HCT116 (cell line): ENCODE measurements around the gene ABTB2. TPM values are rescaled to one million over a fixed set of nuclear protein-coding genes. Genes with fewer than 3 reads are reported as not detected.
A peak's percentile ranks its signal among the peaks of the same experiment; 100 is the strongest.

Experiments used
- ATAC-seq: fragments of 200-7000 bp; cut with Tn5 transposase; 2 replicates; pipeline ENCODE4 v1.9.1; 2020; ENCODE audit warnings: mild to moderate bottlenecking, moderate library complexity
- BruUV-seq: library from RNA; stranded (reverse); fragments of 400-500 nt; replicated peaks from 2 replicates; lab custom pipeline; 2021; lab: Mats Ljungman, UMichigan
- CTCF ChIA-PET: fragments of 300-600 bp; sonication (Branson Sonifier 250); formaldehyde crosslinking; loops from one replicate; lab custom pipeline; 2021; ENCODE audit warnings: antibody characterized with exemption; lab: Charles Lee
- POLR2A ChIA-PET: fragments of 300-600, 350-600 bp; sonication (Branson Sonifier 250); formaldehyde crosslinking; loops from one replicate; lab custom pipeline; 2021; ENCODE audit warnings: antibody characterized with exemption; lab: Charles Lee
- RAD21 ChIA-PET, 2 experiments: fragments of 300-600 bp; sonication (Branson Sonifier 250); formaldehyde crosslinking; loops; one replicate each; lab custom pipeline; 2023; ENCODE audit warnings: low total read pairs in 2 of 2; ENCODE audit not compliant: uncharacterized antibody in 2 of 2, unreplicated experiment in 2 of 2, low non-redundant PET in 1 of 2; lab: Charles Lee
- DNase-seq: peaks from one replicate; pipeline ENCODE4 v3.0.0-alpha.2; 2010; ENCODE audit warnings: low read depth, low spot score
- H2AFZ ChIP-seq: fragments of 200-600 bp; shearing (Covaris generic), sonication (generic); 2 replicates; pipeline ENCODE4 v1.6.1; 2017; ENCODE audit warnings: low read depth, mixed run types, mixed read lengths, antibody characterized with exemption, low read length; ENCODE audit not compliant: poor library complexity, severe bottlenecking
- H3K27ac ChIP-seq: 2 replicates; pipeline ENCODE4 v1.5.1; 2012; ENCODE audit warnings: low read depth, low read length
- H3K27me3 ChIP-seq: fragments of 200-600 bp; sonication (generic); 2 replicates; pipeline ENCODE4 v1.6.1; 2016; ENCODE audit warnings: mixed run types, low read length, mixed read lengths; ENCODE audit not compliant: insufficient read depth
- H3K36me3 ChIP-seq, 2 experiments: fragments of 200-500 bp in 1 of 2; fragments of 200-600 bp in 1 of 2; sonication (Bioruptor generic) in 1 of 2; sonication (generic) in 1 of 2; 2 replicates each; pipeline versions ENCODE4 v1.5.1 to v1.6.1; 2014 to 2016; ENCODE audit warnings: low read length in 2 of 2, inconsistent platforms in 1 of 2, mixed read lengths in 1 of 2, mixed run types in 1 of 2; ENCODE audit not compliant: insufficient read depth in 2 of 2, control insufficient read depth in 1 of 2
- H3K4me1 ChIP-seq, 2 experiments: fragments of 200-600 bp in 1 of 2; sonication (generic) in 1 of 2; 2 replicates each; pipeline versions ENCODE4 v1.5.1 to v1.6.1; 2012 to 2017; ENCODE audit warnings: low read length in 2 of 2, inconsistent platforms in 1 of 2, mild to moderate bottlenecking in 1 of 2, mixed read lengths in 1 of 2, mixed run types in 1 of 2, moderate library complexity in 1 of 2; ENCODE audit not compliant: insufficient read depth in 2 of 2, control insufficient read depth in 1 of 2
- H3K4me2 ChIP-seq: fragments of 200-600 bp; sonication (generic); 2 replicates; pipeline ENCODE4 v1.6.1; 2017; ENCODE audit warnings: mixed run types, low read length, mixed read lengths
- H3K4me3 ChIP-seq, 2 experiments: fragments of 200-600 bp in 1 of 2; sonication (generic) in 1 of 2; replicated peaks in 1 of 2; 2 replicates each; pipeline ENCODE4 v1.5.1; 2011 to 2016; ENCODE audit warnings: low read length in 2 of 2, control low read depth in 1 of 2, low read depth in 1 of 2, mild to moderate bottlenecking in 1 of 2, mixed read lengths in 1 of 2, mixed run types in 1 of 2
- H3K79me2 ChIP-seq: fragments of 200-600 bp; sonication (generic); 2 replicates; pipeline ENCODE4 v1.6.1; 2017; ENCODE audit warnings: mild to moderate bottlenecking, mixed run types, low read length, moderate library complexity, mixed read lengths; ENCODE audit not compliant: insufficient read depth
- H3K9ac ChIP-seq: fragments of 200-600 bp; sonication (generic); 2 replicates; pipeline ENCODE4 v1.6.1; 2016; ENCODE audit warnings: low read length, mixed read lengths
- H3K9me2 ChIP-seq: fragments of 200-600 bp; sonication (generic), shearing (Covaris generic); 2 replicates; pipeline ENCODE4 v1.6.1; 2017; ENCODE audit warnings: mixed run types, mild to moderate bottlenecking, moderate library complexity; ENCODE audit not compliant: insufficient read depth
- H3K9me3 ChIP-seq, 2 experiments: fragments of 200-500 bp in 1 of 2; fragments of 200-600 bp in 1 of 2; sonication (Bioruptor generic) in 1 of 2; sonication (generic) in 1 of 2; 2 replicates each; pipeline ENCODE4 v1.6.1; 2014 to 2017; ENCODE audit warnings: low read length in 2 of 2, mixed read lengths in 2 of 2, inconsistent platforms in 1 of 2, low read depth in 1 of 2, mild to moderate bottlenecking in 1 of 2, mixed run types in 1 of 2, moderate library complexity in 1 of 2; ENCODE audit not compliant: control insufficient read depth in 1 of 2, insufficient read depth in 1 of 2
- H4K20me1 ChIP-seq: fragments of 200-600 bp; sonication (generic), shearing (Covaris generic); 2 replicates; pipeline ENCODE4 v1.6.1; 2017; ENCODE audit warnings: mixed run types, mild to moderate bottlenecking, moderate library complexity; ENCODE audit not compliant: insufficient read depth
- CEBPB ChIP-seq: IDR thresholded peaks from 2 replicates; pipeline ENCODE4 v1.6.1; 2012; ENCODE audit warnings: low read depth
- EGR1 ChIP-seq: IDR thresholded peaks from 2 replicates; pipeline ENCODE4 v1.6.1; 2012; ENCODE audit warnings: low read depth
- ELF1 ChIP-seq: IDR thresholded peaks from 2 replicates; pipeline ENCODE4 v1.6.1; 2012; ENCODE audit warnings: low read depth, borderline replicate concordance
- EZH2 ChIP-seq: fragments of 200-600 bp; sonication (generic); IDR thresholded peaks from 2 replicates; pipeline ENCODE4 v1.6.1; 2017; ENCODE audit warnings: antibody characterized with exemption, mixed run types
- FOSL1 ChIP-seq: IDR thresholded peaks from 2 replicates; pipeline ENCODE4 v1.6.1; 2012; ENCODE audit warnings: low read depth
- RAD21 ChIP-seq: IDR thresholded peaks from 2 replicates; pipeline ENCODE4 v1.6.1; 2012; ENCODE audit warnings: low read depth, mild to moderate bottlenecking
- SIN3A ChIP-seq: IDR thresholded peaks from 2 replicates; pipeline ENCODE4 v1.6.1; 2012; ENCODE audit warnings: low read depth
- SP1 ChIP-seq: IDR thresholded peaks from 2 replicates; pipeline ENCODE4 v1.6.1; 2012; ENCODE audit warnings: low read depth
- ZFX ChIP-seq: fragments of 450-650 bp; IDR thresholded peaks from 2 replicates; pipeline ENCODE4 v1.6.1; 2017
- intact Hi-C: fragments of 100-400 bp; cut with micrococcal nuclease; formaldehyde crosslinking; loops from 2 replicates; pipeline ENCODE4 v1.10.0; 2022
- total RNA-seq: library from RNA; stranded (reverse); gene quantifications from one replicate; pipeline ENCODE4 v1.2.1, GENCODE V29; 2021; ENCODE audit not compliant: unreplicated experiment
- TF ChIP-seq, protein P1 (sequence below): IDR thresholded peaks from 2 replicates; pipeline ENCODE4 v1.6.1; 2012; ENCODE audit warnings: low read depth
- TF ChIP-seq, protein P2 (sequence below): IDR thresholded peaks from 2 replicates; pipeline ENCODE4 v1.6.1; 2012
- TF ChIP-seq, protein P3 (sequence below), 3 experiments: fragments of 200-600 bp in 1 of 3; sonication (generic) in 1 of 3; IDR thresholded peaks in 2 of 3; conservative IDR thresholded peaks in 1 of 3; 2 replicates each; pipeline ENCODE4 v1.5.1; 2012 to 2017; ENCODE audit warnings: low read depth in 2 of 3, low read length in 2 of 3, antibody characterized with exemption in 1 of 3, borderline replicate concordance in 1 of 3, control low read depth in 1 of 3, mild to moderate bottlenecking in 1 of 3, mixed read lengths in 1 of 3, mixed run types in 1 of 3, moderate library complexity in 1 of 3; ENCODE audit not compliant: insufficient read depth in 1 of 3
- TF ChIP-seq, protein P4 (sequence below): IDR thresholded peaks from 2 replicates; pipeline ENCODE4 v1.6.1; 2012

Gene ABTB2
- total RNA-seq, 1 experiment from 2014 or later, result 6.8 TPM

DNA sequence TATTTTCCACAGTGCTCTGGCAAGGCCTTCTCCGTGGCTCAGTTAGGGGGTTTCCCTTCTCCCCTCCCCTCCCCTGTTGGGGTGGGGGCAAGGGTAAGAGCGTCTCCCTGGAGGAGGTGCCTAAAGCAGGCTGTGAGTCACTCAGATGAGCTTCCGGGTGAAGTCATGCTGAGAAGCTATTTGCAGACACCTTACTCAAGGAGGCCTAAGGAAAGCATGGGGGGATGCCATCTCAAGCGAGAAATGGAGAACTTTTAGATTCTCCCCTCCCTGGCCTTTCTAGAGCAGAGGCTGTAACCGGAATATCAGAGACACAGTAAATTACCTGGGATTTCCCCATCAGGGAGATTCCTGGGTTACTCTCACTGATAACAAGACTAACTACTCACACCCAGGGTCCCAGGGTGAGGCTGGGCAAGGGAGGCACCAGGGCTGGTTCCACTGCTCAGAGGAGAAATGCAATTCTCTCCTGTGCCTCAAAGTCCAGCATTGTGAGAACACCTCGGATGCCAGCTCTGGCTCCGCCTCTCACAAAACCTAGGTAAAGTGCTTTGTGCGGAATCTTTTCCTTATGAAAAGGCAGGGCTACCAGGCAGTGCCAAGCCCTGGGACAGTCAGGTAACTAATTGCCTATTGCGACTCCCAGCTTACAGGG lies 123.6 kb downstream of the ABTB2 start (continued):
- TF ChIP-seq, protein P1, sequence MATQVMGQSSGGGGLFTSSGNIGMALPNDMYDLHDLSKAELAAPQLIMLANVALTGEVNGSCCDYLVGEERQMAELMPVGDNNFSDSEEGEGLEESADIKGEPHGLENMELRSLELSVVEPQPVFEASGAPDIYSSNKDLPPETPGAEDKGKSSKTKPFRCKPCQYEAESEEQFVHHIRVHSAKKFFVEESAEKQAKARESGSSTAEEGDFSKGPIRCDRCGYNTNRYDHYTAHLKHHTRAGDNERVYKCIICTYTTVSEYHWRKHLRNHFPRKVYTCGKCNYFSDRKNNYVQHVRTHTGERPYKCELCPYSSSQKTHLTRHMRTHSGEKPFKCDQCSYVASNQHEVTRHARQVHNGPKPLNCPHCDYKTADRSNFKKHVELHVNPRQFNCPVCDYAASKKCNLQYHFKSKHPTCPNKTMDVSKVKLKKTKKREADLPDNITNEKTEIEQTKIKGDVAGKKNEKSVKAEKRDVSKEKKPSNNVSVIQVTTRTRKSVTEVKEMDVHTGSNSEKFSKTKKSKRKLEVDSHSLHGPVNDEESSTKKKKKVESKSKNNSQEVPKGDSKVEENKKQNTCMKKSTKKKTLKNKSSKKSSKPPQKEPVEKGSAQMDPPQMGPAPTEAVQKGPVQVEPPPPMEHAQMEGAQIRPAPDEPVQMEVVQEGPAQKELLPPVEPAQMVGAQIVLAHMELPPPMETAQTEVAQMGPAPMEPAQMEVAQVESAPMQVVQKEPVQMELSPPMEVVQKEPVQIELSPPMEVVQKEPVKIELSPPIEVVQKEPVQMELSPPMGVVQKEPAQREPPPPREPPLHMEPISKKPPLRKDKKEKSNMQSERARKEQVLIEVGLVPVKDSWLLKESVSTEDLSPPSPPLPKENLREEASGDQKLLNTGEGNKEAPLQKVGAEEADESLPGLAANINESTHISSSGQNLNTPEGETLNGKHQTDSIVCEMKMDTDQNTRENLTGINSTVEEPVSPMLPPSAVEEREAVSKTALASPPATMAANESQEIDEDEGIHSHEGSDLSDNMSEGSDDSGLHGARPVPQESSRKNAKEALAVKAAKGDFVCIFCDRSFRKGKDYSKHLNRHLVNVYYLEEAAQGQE, result no peak
- TF ChIP-seq ZFX, result 0 out of 2 replicates have a peak, but pooled peaks have one; percentile 23
- TF ChIP-seq, protein P2, sequence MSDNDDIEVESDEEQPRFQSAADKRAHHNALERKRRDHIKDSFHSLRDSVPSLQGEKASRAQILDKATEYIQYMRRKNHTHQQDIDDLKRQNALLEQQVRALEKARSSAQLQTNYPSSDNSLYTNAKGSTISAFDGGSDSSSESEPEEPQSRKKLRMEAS, result peak; percentile 24; the same call in 1 of the 2 replicates

DNA sequence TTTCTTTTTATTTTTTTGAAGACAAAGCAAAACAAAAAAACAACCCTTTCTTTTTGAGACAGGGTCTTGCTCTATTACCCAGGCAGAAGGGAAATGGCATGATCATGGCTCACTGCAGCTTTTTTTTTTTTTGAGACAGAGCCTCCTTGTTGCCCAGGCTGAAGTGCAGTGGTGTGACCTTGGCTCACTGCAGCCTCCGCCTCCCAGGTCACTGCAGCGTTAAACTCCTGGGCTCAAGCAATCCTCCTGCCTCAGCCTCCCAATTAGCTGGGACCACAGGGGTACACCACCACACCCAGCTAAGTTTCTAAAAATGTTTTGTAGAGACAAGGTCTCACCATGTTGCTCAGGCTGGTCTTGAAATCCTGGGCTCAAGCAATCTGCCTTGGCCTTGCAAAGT lies 124.6 kb downstream of the ABTB2 start:
- Histone ChIP-seq H3K9me2 (no peaks in the 10 kb centered on the region), H3K36me3 (no peaks in the 10 kb centered on the region), H3K9me3 (no peaks in the 10 kb centered on the region)
- TF ChIP-seq, protein P3, sequence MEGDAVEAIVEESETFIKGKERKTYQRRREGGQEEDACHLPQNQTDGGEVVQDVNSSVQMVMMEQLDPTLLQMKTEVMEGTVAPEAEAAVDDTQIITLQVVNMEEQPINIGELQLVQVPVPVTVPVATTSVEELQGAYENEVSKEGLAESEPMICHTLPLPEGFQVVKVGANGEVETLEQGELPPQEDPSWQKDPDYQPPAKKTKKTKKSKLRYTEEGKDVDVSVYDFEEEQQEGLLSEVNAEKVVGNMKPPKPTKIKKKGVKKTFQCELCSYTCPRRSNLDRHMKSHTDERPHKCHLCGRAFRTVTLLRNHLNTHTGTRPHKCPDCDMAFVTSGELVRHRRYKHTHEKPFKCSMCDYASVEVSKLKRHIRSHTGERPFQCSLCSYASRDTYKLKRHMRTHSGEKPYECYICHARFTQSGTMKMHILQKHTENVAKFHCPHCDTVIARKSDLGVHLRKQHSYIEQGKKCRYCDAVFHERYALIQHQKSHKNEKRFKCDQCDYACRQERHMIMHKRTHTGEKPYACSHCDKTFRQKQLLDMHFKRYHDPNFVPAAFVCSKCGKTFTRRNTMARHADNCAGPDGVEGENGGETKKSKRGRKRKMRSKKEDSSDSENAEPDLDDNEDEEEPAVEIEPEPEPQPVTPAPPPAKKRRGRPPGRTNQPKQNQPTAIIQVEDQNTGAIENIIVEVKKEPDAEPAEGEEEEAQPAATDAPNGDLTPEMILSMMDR (IDR thresholded peaks at IDR 0.05 in 2 of 3, conservative IDR thresholded peaks at IDR 0.05 in 1 of 3; ENCODE audit: borderline replicate concordance in 1 of 3, insufficient read depth in 1 of 3, low read depth in 2 of 3, low read length in 2 of 3), result no peak
- TF ChIP-seq ELF1 (no peak), EZH2 (no peak), SIN3A (no peak), SP1 (no peak), FOSL1 (no peak), CEBPB (no peak), EGR1 (no peak), RAD21 (no peak)
- TF ChIP-seq, protein P4, sequence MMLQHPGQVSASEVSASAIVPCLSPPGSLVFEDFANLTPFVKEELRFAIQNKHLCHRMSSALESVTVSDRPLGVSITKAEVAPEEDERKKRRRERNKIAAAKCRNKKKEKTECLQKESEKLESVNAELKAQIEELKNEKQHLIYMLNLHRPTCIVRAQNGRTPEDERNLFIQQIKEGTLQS, result no peak
- TF ChIP-seq, protein P1, result no peak
- TF ChIP-seq, all 23 proteins: peak for 0
- ATAC-seq (no peak), DNase-seq (no peak)
- Histone ChIP-seq H3K27ac (no peak overlapping the region), H3K79me2 (no peaks in the 10 kb centered on the region), H3K4me2 (no peak overlapping the region), H2AFZ (no peak overlapping the region), H4K20me1 (no peaks in the 10 kb centered on the region), H3K4me3 (no peak overlapping the region), H3K9ac (no peak overlapping the region), H3K4me1 (peaks cover 18 to 34% of the 10 kb centered on the region in 2 experiments), H3K27me3 (no peaks in the 10 kb centered on the region)
- intact Hi-C loops, result no loop called here
- RAD21 ChIA-PET, result interaction anchor here (1.2 to 1.8 kb wide), 2 partner anchors 30 to 59 kb away, joined by 6 read pairs; no protein-coding TSS in a partner anchor
- POLR2A ChIA-PET, result interaction anchor here (2.1 kb wide), 1 partner anchor 10 kb away, joined by 11 read pairs; no protein-coding TSS in a partner anchor
- BruUV-seq, result no TSS peak
- CTCF ChIA-PET, result no interaction called here
